Measurements from ENCODE around the gene NOTUM.
A peak's percentile ranks its signal among the peaks of the same experiment; 100 is the strongest.

Gene NOTUM

GRCh38 chr17:81928544-81929252, 32.3 kb downstream of the NOTUM start:
- TF ChIP-seq CTCF (IDR thresholded peaks at IDR 0.05; ENCODE audit: extremely low read depth, insufficient read depth, missing control alignments): no peak
- DNase-seq (ENCODE audit: low spot score): no peak
- in situ Hi-C loops (cut with MboI; ENCODE audit: low pct_unique_long_range_greater_than_20kb, low sequenced_read_pairs, unreplicated experiment): no loop called here

GRCh38 chr17:81927653-81928543, 33.1 kb downstream of the NOTUM start, which contains the start of gene MAFG:
TSS of gene MAFG (minus strand) at chr17:81927735. CDS start at chr17:81923185, 4,550 bp downstream.
- in situ Hi-C loops (cut with MboI; ENCODE audit: low pct_unique_long_range_greater_than_20kb, low sequenced_read_pairs, unreplicated experiment): no loop called here
- peak; percentile 100 for DNase-seq (ENCODE audit: low spot score)

GRCh38 chr17:81927152-81927652, 33.8 kb downstream of the NOTUM start:
- in situ Hi-C loops (cut with MboI; ENCODE audit: low pct_unique_long_range_greater_than_20kb, low sequenced_read_pairs, unreplicated experiment): no loop called here
- peak; percentile 17 for TF ChIP-seq CTCF (IDR thresholded peaks at IDR 0.05; ENCODE audit: extremely low read depth, insufficient read depth, missing control alignments)
- DNase-seq (ENCODE audit: low spot score): no peak

More at GRCh38 chr17:81927653-81928543, 33.1 kb downstream of the NOTUM start, which contains the start of gene MAFG:
- TF ChIP-seq CTCF (IDR thresholded peaks at IDR 0.05; ENCODE audit: extremely low read depth, insufficient read depth, missing control alignments): peak; percentile 57

- in situ Hi-C loops (cut with MboI; ENCODE audit: low pct_unique_long_range_greater_than_20kb, low sequenced_read_pairs, unreplicated experiment): no loop called here
- no peak for TF ChIP-seq CTCF (IDR thresholded peaks at IDR 0.05; ENCODE audit: extremely low read depth, insufficient read depth, missing control alignments)
- DNase-seq (ENCODE audit: low spot score): peak; percentile 87
Observed at GRCh38 chr17:81926451-81927151, 34.4 kb downstream of the NOTUM start.

GRCh38 chr17:81925860-81926450, 35.0 kb downstream of the NOTUM start:
- no peak for TF ChIP-seq CTCF (IDR thresholded peaks at IDR 0.05; ENCODE audit: extremely low read depth, insufficient read depth, missing control alignments)
- in situ Hi-C loops (cut with MboI; ENCODE audit: low pct_unique_long_range_greater_than_20kb, low sequenced_read_pairs, unreplicated experiment): no loop called here
- no peak for DNase-seq (ENCODE audit: low spot score)
